Fibroblast of lung (primary cell): Measurements from ENCODE around the gene SLC1A1.

Experiments
- EZH2 ChIP-seq: IDR thresholded peaks from 2 replicates; pipeline ENCODE4 v1.5.1; 2012; ENCODE audit warnings: low read length, control low read depth, mild to moderate bottlenecking; ENCODE audit errors: missing control alignments
- TF ChIP-seq, protein P1 (sequence below), 2 donors: IDR thresholded peaks in 1 of 2; conservative IDR thresholded peaks in 1 of 2; 1 replicate in 1 of 2; 2 replicates in 1 of 2; pipeline ENCODE4 v1.5.1; 2011 to 2012; ENCODE audit warnings: low read length in 2 of 2, control low read depth in 1 of 2, inconsistent platforms in 1 of 2, low read depth in 1 of 2, mild to moderate bottlenecking in 1 of 2

DNA sequence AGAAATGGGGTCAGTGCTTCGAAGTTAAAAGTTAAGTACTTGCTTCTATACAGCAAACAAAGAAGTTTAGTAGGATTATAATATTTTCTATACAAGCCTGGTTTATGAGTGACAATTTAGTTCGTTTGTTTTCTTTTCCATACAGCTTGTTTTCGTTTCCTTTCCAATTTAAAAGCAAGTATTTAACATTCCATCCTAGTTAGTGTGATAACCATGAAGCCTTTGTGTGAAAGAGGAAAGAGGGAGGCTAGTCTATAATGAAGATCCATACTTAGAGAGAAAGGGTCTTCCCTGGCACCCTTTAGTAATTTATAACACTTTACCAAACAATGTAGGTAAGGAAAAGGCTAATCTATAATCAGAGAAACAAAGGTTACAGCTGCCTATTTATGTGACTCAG, 51.0 kb downstream of the SLC1A1 start:
- TF ChIP-seq EZH2: no peak
- TF ChIP-seq, protein P1, sequence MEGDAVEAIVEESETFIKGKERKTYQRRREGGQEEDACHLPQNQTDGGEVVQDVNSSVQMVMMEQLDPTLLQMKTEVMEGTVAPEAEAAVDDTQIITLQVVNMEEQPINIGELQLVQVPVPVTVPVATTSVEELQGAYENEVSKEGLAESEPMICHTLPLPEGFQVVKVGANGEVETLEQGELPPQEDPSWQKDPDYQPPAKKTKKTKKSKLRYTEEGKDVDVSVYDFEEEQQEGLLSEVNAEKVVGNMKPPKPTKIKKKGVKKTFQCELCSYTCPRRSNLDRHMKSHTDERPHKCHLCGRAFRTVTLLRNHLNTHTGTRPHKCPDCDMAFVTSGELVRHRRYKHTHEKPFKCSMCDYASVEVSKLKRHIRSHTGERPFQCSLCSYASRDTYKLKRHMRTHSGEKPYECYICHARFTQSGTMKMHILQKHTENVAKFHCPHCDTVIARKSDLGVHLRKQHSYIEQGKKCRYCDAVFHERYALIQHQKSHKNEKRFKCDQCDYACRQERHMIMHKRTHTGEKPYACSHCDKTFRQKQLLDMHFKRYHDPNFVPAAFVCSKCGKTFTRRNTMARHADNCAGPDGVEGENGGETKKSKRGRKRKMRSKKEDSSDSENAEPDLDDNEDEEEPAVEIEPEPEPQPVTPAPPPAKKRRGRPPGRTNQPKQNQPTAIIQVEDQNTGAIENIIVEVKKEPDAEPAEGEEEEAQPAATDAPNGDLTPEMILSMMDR (conservative IDR thresholded peaks at IDR 0.05 in 1 of 2, IDR thresholded peaks at IDR 0.05 in 1 of 2; ENCODE audit: low read depth in 1 of 2, low read length in 2 of 2): no peak
